Mammary epithelial cell (primary cell): Measurements from ENCODE around the gene DLX6.

Experiments
- EZH2 ChIP-seq: IDR thresholded peaks from 2 replicates; pipeline ENCODE4 v1.6.1; 2012; ENCODE audit warnings: low read length, inconsistent platforms, borderline replicate concordance
- TF ChIP-seq, protein P1 (sequence below), 2 donors: IDR thresholded peaks in 1 of 2; conservative IDR thresholded peaks in 1 of 2; 2 replicates each; pipeline ENCODE4 v1.5.1; 2011 to 2012; ENCODE audit warnings: inconsistent platforms in 2 of 2, low read length in 2 of 2, mild to moderate bottlenecking in 2 of 2, control low read depth in 1 of 2, low read depth in 1 of 2; ENCODE audit not compliant: insufficient read depth in 1 of 2; ENCODE audit errors: extremely low read depth in 1 of 2

DNA sequence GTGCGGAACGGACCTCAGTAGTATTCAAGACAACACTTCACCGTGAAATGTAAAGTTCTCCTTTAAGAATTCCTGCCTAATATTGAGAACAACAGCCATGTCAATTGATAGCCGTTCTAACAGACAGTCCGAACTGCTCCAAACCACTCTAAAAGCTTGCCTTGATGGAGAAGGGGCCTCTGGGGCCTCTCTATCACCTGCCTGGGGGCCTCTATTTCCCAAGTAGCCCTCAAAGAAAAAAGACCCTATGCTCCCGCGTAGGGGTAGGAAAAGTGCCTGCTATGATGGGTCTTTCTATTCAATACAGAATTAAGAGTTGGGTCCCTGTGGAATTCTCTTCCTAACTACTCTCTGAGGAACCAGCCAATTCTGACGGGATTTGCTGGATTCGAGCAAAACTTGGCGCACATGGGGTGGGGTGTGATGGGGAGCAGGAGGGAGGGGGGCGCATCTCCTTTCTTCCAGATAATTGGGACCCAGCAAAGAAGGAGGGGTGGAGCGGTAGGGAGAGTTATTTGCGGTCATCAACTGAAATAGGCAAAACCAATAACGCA, 8.3 kb upstream of the DLX6 start:
- TF ChIP-seq, protein P1, sequence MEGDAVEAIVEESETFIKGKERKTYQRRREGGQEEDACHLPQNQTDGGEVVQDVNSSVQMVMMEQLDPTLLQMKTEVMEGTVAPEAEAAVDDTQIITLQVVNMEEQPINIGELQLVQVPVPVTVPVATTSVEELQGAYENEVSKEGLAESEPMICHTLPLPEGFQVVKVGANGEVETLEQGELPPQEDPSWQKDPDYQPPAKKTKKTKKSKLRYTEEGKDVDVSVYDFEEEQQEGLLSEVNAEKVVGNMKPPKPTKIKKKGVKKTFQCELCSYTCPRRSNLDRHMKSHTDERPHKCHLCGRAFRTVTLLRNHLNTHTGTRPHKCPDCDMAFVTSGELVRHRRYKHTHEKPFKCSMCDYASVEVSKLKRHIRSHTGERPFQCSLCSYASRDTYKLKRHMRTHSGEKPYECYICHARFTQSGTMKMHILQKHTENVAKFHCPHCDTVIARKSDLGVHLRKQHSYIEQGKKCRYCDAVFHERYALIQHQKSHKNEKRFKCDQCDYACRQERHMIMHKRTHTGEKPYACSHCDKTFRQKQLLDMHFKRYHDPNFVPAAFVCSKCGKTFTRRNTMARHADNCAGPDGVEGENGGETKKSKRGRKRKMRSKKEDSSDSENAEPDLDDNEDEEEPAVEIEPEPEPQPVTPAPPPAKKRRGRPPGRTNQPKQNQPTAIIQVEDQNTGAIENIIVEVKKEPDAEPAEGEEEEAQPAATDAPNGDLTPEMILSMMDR (conservative IDR thresholded peaks at IDR 0.05 in 1 of 2, IDR thresholded peaks at IDR 0.05 in 1 of 2; ENCODE audit: extremely low read depth in 1 of 2, insufficient read depth in 1 of 2, low read depth in 1 of 2, low read length in 2 of 2): no peak
- TF ChIP-seq EZH2: no peak
